ENCODE data around the gene DENND1A.

GRCh38 chr9:123659358-123659757, 270.6 kb downstream of the DENND1A start:
- TF ChIP-seq POLR2A (IDR thresholded peaks at IDR 0.05) (no peak), CTCF (IDR thresholded peaks at IDR 0.05) (no peak), EP300 (IDR thresholded peaks at IDR 0.05) (no peak), POLR2AphosphoS5 (IDR thresholded peaks at IDR 0.05) (no peak)
